Measurements from ENCODE around the gene CRYGA.
A peak's percentile ranks its signal among the peaks of the same experiment; 100 is the strongest.

CRYGA gene

DNA sequence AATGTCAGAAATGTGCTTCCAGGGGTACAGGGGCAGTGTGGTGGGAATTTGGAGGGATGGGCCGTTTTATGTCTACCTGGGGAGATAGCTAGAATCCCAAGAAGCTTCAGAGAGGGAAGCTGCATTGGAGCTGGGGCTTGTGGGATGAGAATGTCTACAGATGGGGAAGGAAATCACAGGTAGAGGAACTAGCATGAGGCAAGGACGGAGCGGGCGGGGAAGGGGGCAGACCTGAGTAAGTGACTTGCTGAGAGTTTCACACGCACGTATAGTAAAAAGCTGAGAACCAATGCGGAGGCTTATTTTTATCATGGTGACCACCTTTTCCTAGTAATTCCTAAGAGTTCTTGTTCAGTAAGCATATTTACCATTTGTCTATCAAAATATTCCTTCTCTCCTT lies 20.1 kb upstream of the CRYGA start:
- H3K27me3 ChIP-seq (ENCODE audit: insufficient read depth, insufficient read length): no peaks in the 10 kb centered on the region
- no peak overlapping the region for H3K9ac ChIP-seq (ENCODE audit: insufficient read length, low read depth)
- no peak overlapping the region for H3K4me3 ChIP-seq (ENCODE audit: insufficient read length, low read depth)
- no peaks in the 10 kb centered on the region for H3K4me1 ChIP-seq (ENCODE audit: insufficient read depth, insufficient read length)
- no peaks in the 10 kb centered on the region for H3K36me3 ChIP-seq (ENCODE audit: insufficient read depth, insufficient read length, low read length)
- no peaks in the 10 kb centered on the region for H3K9me3 ChIP-seq (ENCODE audit: insufficient read depth, low read length)
- no peak for DNase-seq (ENCODE audit: low read depth, low spot score)
- TF ChIP-seq SUZ12 (IDR thresholded peaks at IDR 0.05; ENCODE audit: extremely low read depth, insufficient read depth, insufficient read length) (no peak), ZNF274 (IDR thresholded peaks at IDR 0.05; ENCODE audit: low read depth, low read length) (no peak), YY1 (IDR thresholded peaks at IDR 0.05; ENCODE audit: insufficient read depth, insufficient read length) (no peak)

DNA sequence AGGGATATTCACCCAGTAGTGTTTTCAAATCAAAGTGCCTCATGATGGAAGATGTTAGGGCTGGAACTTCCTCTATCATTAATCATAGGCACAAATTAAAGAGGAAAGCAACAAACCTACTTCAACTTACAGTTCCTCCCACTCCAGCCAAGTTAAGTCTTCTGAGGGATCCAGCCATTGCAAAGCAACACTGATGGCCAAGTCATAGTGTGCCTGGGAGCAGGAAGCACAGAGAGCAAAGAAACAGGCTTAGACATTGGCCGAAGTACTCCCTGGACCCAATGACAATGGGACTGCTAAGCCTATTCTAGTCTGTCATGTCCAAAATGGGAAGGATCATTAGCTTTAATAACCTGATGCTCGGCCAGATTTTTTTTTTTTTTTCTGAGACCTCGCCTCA lies 19.4 kb upstream of the CRYGA start:
- no peaks in the 10 kb centered on the region for H3K36me3 ChIP-seq (ENCODE audit: insufficient read depth, insufficient read length, low read length)
- DNase-seq (ENCODE audit: low read depth, low spot score): no peak
- no peak overlapping the region for H3K4me3 ChIP-seq (ENCODE audit: insufficient read length, low read depth)
- TF ChIP-seq YY1 (IDR thresholded peaks at IDR 0.05; ENCODE audit: insufficient read depth, insufficient read length) (no peak), ZNF274 (IDR thresholded peaks at IDR 0.05; ENCODE audit: low read depth, low read length) (no peak), SUZ12 (IDR thresholded peaks at IDR 0.05; ENCODE audit: extremely low read depth, insufficient read depth, insufficient read length) (no peak)
- no peaks in the 10 kb centered on the region for H3K4me1 ChIP-seq (ENCODE audit: insufficient read depth, insufficient read length)
- H3K27me3 ChIP-seq (ENCODE audit: insufficient read depth, insufficient read length): no peaks in the 10 kb centered on the region
- H3K9me3 ChIP-seq (ENCODE audit: insufficient read depth, low read length): no peaks in the 10 kb centered on the region
- H3K9ac ChIP-seq (ENCODE audit: insufficient read length, low read depth): no peak overlapping the region

DNA sequence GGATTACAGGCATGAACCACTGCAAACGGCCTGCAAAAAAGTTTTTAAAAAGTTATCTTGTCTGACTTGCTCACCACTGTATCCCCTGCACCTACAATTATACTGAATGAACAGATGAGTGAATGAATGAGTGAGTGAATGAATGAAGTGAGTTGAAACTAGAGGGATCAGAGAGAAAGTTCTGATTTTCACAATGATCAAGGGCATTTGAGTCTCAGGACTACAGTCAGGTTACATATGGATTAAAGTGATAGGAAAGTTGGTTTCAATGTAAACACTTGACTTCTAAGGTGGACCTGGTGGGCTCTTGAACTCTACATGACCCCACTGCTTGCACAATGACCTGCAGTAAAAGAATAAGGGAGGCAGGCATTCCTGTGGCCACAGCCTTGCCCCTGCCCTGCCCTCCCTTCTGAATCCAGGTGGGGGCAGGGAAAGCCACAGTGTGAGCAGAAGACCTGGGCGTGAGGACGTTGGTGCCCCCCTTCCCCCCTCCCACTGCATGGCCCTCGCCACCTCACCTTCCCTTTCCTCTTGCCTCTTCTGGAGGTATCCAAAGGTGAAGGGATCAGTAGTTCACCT lies 15.7 kb upstream of the CRYGA start:
- no peak for DNase-seq (ENCODE audit: low read depth, low spot score)
- H3K4me1 ChIP-seq (ENCODE audit: insufficient read depth, insufficient read length): no peaks in the 10 kb centered on the region
- H3K9ac ChIP-seq (ENCODE audit: insufficient read length, low read depth): no peak overlapping the region
- H3K4me3 ChIP-seq (ENCODE audit: insufficient read length, low read depth): no peak overlapping the region
- no peaks in the 10 kb centered on the region for H3K9me3 ChIP-seq (ENCODE audit: insufficient read depth, low read length)
- no peak for TF ChIP-seq ZNF274 (IDR thresholded peaks at IDR 0.05; ENCODE audit: low read depth, low read length)
- TF ChIP-seq YY1 (IDR thresholded peaks at IDR 0.05; ENCODE audit: insufficient read depth, insufficient read length): no peak
- no peak for TF ChIP-seq SUZ12 (IDR thresholded peaks at IDR 0.05; ENCODE audit: extremely low read depth, insufficient read depth, insufficient read length)
- H3K27me3 ChIP-seq (ENCODE audit: insufficient read depth, insufficient read length): no peaks in the 10 kb centered on the region
- H3K36me3 ChIP-seq (ENCODE audit: insufficient read depth, insufficient read length, low read length): no peaks in the 10 kb centered on the region

DNA sequence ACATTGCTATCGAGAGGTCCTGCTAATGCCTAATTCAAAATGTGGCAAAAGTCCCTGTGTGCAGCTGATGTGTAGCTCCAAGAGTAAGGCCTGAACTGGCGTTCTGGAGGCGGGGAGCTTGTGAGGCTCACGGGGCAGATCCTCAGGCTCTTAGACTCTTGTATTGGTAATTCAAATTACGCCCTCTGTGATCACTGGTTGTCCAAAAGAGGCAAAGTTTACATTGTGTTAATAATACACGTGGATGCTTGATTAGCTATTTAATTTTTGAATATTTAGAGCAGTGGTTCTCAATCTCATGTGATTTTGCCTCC lies 12.4 kb upstream of the CRYGA start:
- Histone ChIP-seq H3K9ac (ENCODE audit: insufficient read length, low read depth) (no peak overlapping the region), H3K4me1 (ENCODE audit: insufficient read depth, insufficient read length) (no peaks in the 10 kb centered on the region), H3K27me3 (ENCODE audit: insufficient read depth, insufficient read length) (no peaks in the 10 kb centered on the region), H3K4me3 (ENCODE audit: insufficient read length, low read depth) (no peak overlapping the region), H3K9me3 (ENCODE audit: insufficient read depth, low read length) (no peaks in the 10 kb centered on the region), H3K36me3 (ENCODE audit: insufficient read depth, insufficient read length, low read length) (no peaks in the 10 kb centered on the region)
- TF ChIP-seq ZNF274 (IDR thresholded peaks at IDR 0.05; ENCODE audit: low read depth, low read length) (no peak), YY1 (IDR thresholded peaks at IDR 0.05; ENCODE audit: insufficient read depth, insufficient read length) (no peak), SUZ12 (IDR thresholded peaks at IDR 0.05; ENCODE audit: extremely low read depth, insufficient read depth, insufficient read length) (no peak)
- no peak for DNase-seq (ENCODE audit: low read depth, low spot score)

DNA sequence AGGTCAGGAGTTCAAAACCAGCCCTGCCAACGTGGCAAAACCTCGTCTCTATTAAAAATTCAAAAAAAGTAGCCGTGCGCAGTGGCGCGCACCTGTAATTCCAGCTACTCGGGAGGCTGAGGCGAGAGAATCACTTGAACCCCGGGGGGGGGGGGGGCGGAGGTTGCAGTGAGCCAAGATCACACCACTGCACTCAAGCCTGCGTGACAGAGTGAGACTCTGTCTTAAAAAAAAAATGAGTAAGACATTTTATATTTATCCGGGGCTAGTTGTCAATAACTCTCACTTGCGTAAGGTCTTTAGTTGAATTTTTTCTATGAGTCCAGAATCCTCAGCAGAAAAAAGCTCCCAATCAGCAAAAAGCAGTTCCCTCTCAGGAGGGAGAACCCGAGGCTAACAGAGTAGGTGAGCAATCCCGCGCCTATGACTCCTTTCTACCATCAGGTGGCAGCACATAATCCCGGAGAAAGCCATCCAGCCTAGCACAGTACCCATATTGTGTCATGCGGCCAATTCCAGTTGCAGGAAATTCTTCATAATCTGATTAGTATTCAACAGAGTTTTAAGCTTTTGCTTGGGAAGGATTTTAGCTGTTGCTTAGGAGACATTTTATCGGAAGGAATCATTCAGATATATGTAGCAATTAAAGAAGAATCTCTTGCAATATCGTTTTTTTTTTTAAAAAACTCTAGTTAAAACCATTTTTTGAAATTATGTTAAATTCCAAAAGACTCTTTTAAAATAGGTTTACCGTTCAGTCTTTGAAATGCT lies 11.9 kb upstream of the CRYGA start:
- H3K4me1 ChIP-seq (ENCODE audit: insufficient read depth, insufficient read length): no peaks in the 10 kb centered on the region
- H3K36me3 ChIP-seq (ENCODE audit: insufficient read depth, insufficient read length, low read length): no peaks in the 10 kb centered on the region
- H3K4me3 ChIP-seq (ENCODE audit: insufficient read length, low read depth): no peak overlapping the region
- H3K27me3 ChIP-seq (ENCODE audit: insufficient read depth, insufficient read length): no peaks in the 10 kb centered on the region
- no peaks in the 10 kb centered on the region for H3K9me3 ChIP-seq (ENCODE audit: insufficient read depth, low read length)
- peak; percentile 68 for DNase-seq (ENCODE audit: low read depth, low spot score)
- TF ChIP-seq ZNF274 (IDR thresholded peaks at IDR 0.05; ENCODE audit: low read depth, low read length) (no peak), YY1 (IDR thresholded peaks at IDR 0.05; ENCODE audit: insufficient read depth, insufficient read length) (no peak), SUZ12 (IDR thresholded peaks at IDR 0.05; ENCODE audit: extremely low read depth, insufficient read depth, insufficient read length) (no peak)
- H3K9ac ChIP-seq (ENCODE audit: insufficient read length, low read depth): no peak overlapping the region

DNA sequence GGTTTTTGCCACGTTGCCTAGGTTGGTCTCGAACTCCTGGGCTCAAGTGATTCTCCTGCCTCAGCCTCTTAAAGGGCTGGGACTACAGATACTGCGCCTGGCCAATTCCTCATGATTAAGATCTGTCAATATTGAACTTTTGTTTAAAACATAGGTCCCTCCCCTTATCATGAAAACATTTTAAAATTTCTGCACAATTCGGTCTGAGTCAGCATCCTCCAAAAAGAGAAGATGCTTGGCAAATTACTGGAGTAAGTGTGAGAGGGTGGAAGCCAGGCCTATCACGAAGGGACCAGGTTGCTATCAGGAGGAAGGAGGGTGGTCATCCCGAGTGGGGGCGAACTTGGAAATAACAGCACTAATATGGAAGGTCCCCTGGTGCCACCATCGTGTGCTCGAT lies 10.8 kb upstream of the CRYGA start:
- Histone ChIP-seq H3K9ac (ENCODE audit: insufficient read length, low read depth) (no peak overlapping the region), H3K36me3 (ENCODE audit: insufficient read depth, insufficient read length, low read length) (no peaks in the 10 kb centered on the region), H3K4me3 (ENCODE audit: insufficient read length, low read depth) (no peak overlapping the region), H3K9me3 (ENCODE audit: insufficient read depth, low read length) (no peaks in the 10 kb centered on the region), H3K4me1 (ENCODE audit: insufficient read depth, insufficient read length) (no peaks in the 10 kb centered on the region), H3K27me3 (ENCODE audit: insufficient read depth, insufficient read length) (no peaks in the 10 kb centered on the region)
- DNase-seq (ENCODE audit: low read depth, low spot score): no peak
- TF ChIP-seq YY1 (IDR thresholded peaks at IDR 0.05; ENCODE audit: insufficient read depth, insufficient read length) (no peak), ZNF274 (IDR thresholded peaks at IDR 0.05; ENCODE audit: low read depth, low read length) (no peak), SUZ12 (IDR thresholded peaks at IDR 0.05; ENCODE audit: extremely low read depth, insufficient read depth, insufficient read length) (no peak)

DNA sequence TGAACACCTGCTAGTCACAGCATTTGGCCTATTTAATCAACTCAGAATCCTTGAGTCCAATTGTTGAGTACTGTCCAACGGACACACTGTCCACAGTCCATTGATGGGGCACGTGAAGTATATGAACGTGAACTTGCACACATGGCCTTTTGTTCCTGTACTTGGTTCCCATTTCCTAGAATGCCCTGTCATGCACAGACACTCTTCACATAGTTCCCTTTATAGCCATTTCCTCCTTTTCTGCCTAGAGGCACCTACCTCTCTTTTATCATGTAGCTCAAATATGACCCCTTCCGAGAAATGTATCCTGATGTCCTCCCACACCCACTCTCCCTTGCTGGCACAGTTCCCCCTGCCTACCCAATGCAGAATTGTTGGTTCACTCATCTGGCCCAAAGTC lies 8.7 kb upstream of the CRYGA start:
- H3K9ac ChIP-seq (ENCODE audit: insufficient read length, low read depth): no peak overlapping the region
- TF ChIP-seq ZNF274 (IDR thresholded peaks at IDR 0.05; ENCODE audit: low read depth, low read length): no peak
- TF ChIP-seq SUZ12 (IDR thresholded peaks at IDR 0.05; ENCODE audit: extremely low read depth, insufficient read depth, insufficient read length): no peak
- TF ChIP-seq YY1 (IDR thresholded peaks at IDR 0.05; ENCODE audit: insufficient read depth, insufficient read length): no peak
- no peak overlapping the region for H3K4me3 ChIP-seq (ENCODE audit: insufficient read length, low read depth)
- no peaks in the 10 kb centered on the region for H3K4me1 ChIP-seq (ENCODE audit: insufficient read depth, insufficient read length)
- no peaks in the 10 kb centered on the region for H3K36me3 ChIP-seq (ENCODE audit: insufficient read depth, insufficient read length, low read length)
- H3K27me3 ChIP-seq (ENCODE audit: insufficient read depth, insufficient read length): no peaks in the 10 kb centered on the region
- no peak for DNase-seq (ENCODE audit: low read depth, low spot score)
- H3K9me3 ChIP-seq (ENCODE audit: insufficient read depth, low read length): no peaks in the 10 kb centered on the region

Measured in NT2/D1 (cell line).